HG03175 (cell line): ENCODE measurements around the gene CHAT.

Source experiments
- ATAC-seq: cut with Tn5 transposase; IDR thresholded peaks from one replicate; pipeline ENCODE4 v1.9.1; 2021; ENCODE audit warnings: mild to moderate bottlenecking, moderate library complexity; ENCODE audit not compliant: unreplicated experiment

CHAT gene

GRCh38 chr10:49611816-49612512 is 1.9 kb upstream of the CHAT start:
- no peak for ATAC-seq

- no peak for ATAC-seq
These were observed 1.2 kb upstream of the CHAT start for GRCh38 chr10:49612513-49613164.

- no peak for ATAC-seq
These were observed 514 bp upstream of the CHAT start for GRCh38 chr10:49613165-49613881.

- no peak for ATAC-seq
These were observed 683 bp downstream of the CHAT start for GRCh38 chr10:49614242-49615198.

- no peak for ATAC-seq
These were observed 1.4 kb downstream of the CHAT start for GRCh38 chr10:49615213-49615612.

GRCh38 chr10:49615721-49616120 is 1.9 kb downstream of the CHAT start:
- no peak for ATAC-seq

GRCh38 chr10:49616421-49617101 is 2.7 kb downstream of the CHAT start:
- no peak for ATAC-seq

- no peak for ATAC-seq
These were observed 3.5 kb downstream of the CHAT start for GRCh38 chr10:49617121-49618020.

- ATAC-seq: no peak
These were observed 5.0 kb downstream of the CHAT start for GRCh38 chr10:49618821-49619220.

- ATAC-seq: no peak
These were observed 5.8 kb downstream of the CHAT start for GRCh38 chr10:49619613-49620012.

GRCh38 chr10:49620286-49620810 is 6.5 kb downstream of the CHAT start:
- no peak for ATAC-seq

- no peak for ATAC-seq
These were observed 7.1 kb downstream of the CHAT start for GRCh38 chr10:49620841-49621378.

- no peak for ATAC-seq
These were observed 7.7 kb downstream of the CHAT start for GRCh38 chr10:49621561-49621960.

- ATAC-seq: no peak
These were observed 8.9 kb downstream of the CHAT start for GRCh38 chr10:49622426-49623425.

GRCh38 chr10:49624629-49625028 is 10.8 kb downstream of the CHAT start:
- ATAC-seq: no peak

- no peak for ATAC-seq
These were observed 11.6 kb downstream of the CHAT start for GRCh38 chr10:49625411-49625810.

- no peak for ATAC-seq
These were observed 13.2 kb downstream of the CHAT start for GRCh38 chr10:49627038-49627437.
